OCI-LY1 (cell line): ENCODE data around the gene RPP38.

Experiments used
- CTCF ChIP-seq: fragments of 200-600 bp; sonication (generic), shearing (Covaris generic); IDR thresholded peaks from 2 replicates; pipeline ENCODE4 v1.5.1; 2017; ENCODE audit warnings: mild to moderate bottlenecking, antibody characterized with exemption, low read length, moderate library complexity, mixed read lengths
- EZH2 ChIP-seq: fragments of 200-600 bp; sonication (generic), shearing (Covaris generic); IDR thresholded peaks from 2 replicates; pipeline ENCODE4 v1.8.0; 2017; ENCODE audit warnings: borderline replicate concordance, mixed run types, mild to moderate bottlenecking, antibody characterized with exemption, low read length, moderate library complexity, mixed read lengths

- no peak for TF ChIP-seq CTCF
- no peak for TF ChIP-seq EZH2
Observed at GRCh38 chr10:15122477-15123030, 25.4 kb downstream of the RPP38 start.
